CD4-positive, alpha-beta T cell treated with Interleukin-15 for 4 hours (primary cell): ENCODE results near the gene TPPP3.
"Not testable (repeated sequence)": the region's sequence is repeated elsewhere in the genome, so short reads cannot be mapped to it uniquely, and the experiment has no call there.

Source experiments
- DNase-seq: peaks from one replicate; pipeline ENCODE4 v3.0.0-alpha.2; 2020; ENCODE audit warnings: low spot score

The TPPP3 gene

GRCh38 chr16:67425580-67425979 lies 32.3 kb upstream of the TPPP3 start:
- no peak for DNase-seq

- DNase-seq = no peak
Observed at GRCh38 chr16:67425061-67425460, 31.8 kb upstream of the TPPP3 start.

- DNase-seq = no peak
Observed at GRCh38 chr16:67424261-67424615, 30.9 kb upstream of the TPPP3 start.

- DNase-seq = no peak
Observed at GRCh38 chr16:67423611-67424260, 30.4 kb upstream of the TPPP3 start.

- no peak for DNase-seq
Observed at GRCh38 chr16:67423015-67423414, 29.7 kb upstream of the TPPP3 start.

GRCh38 chr16:67421030-67421429 lies 27.7 kb upstream of the TPPP3 start:
- no peak for DNase-seq

- no peak for DNase-seq
Observed at GRCh38 chr16:67419931-67420330, 26.6 kb upstream of the TPPP3 start.

- no peak for DNase-seq
Observed at GRCh38 chr16:67419502-67419901, 26.2 kb upstream of the TPPP3 start.

- no peak for DNase-seq
Observed at GRCh38 chr16:67417333-67418061, 24.2 kb upstream of the TPPP3 start.

- DNase-seq = peak; percentile 35
Observed at GRCh38 chr16:67415872-67416793, 22.8 kb upstream of the TPPP3 start, which contains the start of gene ZDHHC1. Gene ZDHHC1, minus strand, starts transcription at chr16:67416477. Its CDS starts 8,702 bp downstream, at chr16:67407775.

- DNase-seq = not testable (repeated sequence)
Observed at GRCh38 chr16:67415421-67415820, 22.1 kb upstream of the TPPP3 start.

GRCh38 chr16:67413978-67414911 lies 20.9 kb upstream of the TPPP3 start:
- DNase-seq = no peak

- DNase-seq = no peak
Observed at GRCh38 chr16:67412294-67412693, 19.0 kb upstream of the TPPP3 start.

GRCh38 chr16:67411339-67411738 lies 18.0 kb upstream of the TPPP3 start:
- no peak for DNase-seq

- no peak for DNase-seq
Observed at GRCh38 chr16:67409631-67410030, 16.3 kb upstream of the TPPP3 start.

- DNase-seq = no peak
Observed at GRCh38 chr16:67407788-67408452, 14.6 kb upstream of the TPPP3 start.

- DNase-seq = no peak
Observed at GRCh38 chr16:67407176-67407787, 14.0 kb upstream of the TPPP3 start.

GRCh38 chr16:67406111-67406971 lies 13.0 kb upstream of the TPPP3 start:
- DNase-seq = no peak

GRCh38 chr16:67405336-67405735 lies 12.0 kb upstream of the TPPP3 start:
- DNase-seq = no peak
